C4-2B (cell line): ENCODE data around the gene ELMO3.

Source experiments
- H3K27ac ChIP-seq: fragments of 450-650 bp; 2 replicates; pipeline ENCODE4 v1.5.1; 2017
- CTCF ChIP-seq: fragments of 450-650 bp; conservative IDR thresholded peaks from 2 replicates; pipeline ENCODE4 v1.5.1; 2017; ENCODE audit warnings: mild to moderate bottlenecking
- ZFX ChIP-seq: fragments of 450-650 bp; IDR thresholded peaks from 2 replicates; pipeline ENCODE4 v1.6.1; 2017

ELMO3 gene

GRCh38 chr16:67179421-67180080 lies 19.4 kb upstream of the ELMO3 start:
- H3K27ac ChIP-seq: peak overlapping the region; percentile 83
- TF ChIP-seq ZFX (no peak), CTCF (peak; percentile 45)

GRCh38 chr16:67180166-67180565 lies 18.8 kb upstream of the ELMO3 start:
- no peak overlapping the region; the same call in 1 of the 2 replicates for H3K27ac ChIP-seq
- no peak for TF ChIP-seq CTCF
- TF ChIP-seq ZFX: no peak

- TF ChIP-seq CTCF: no peak
- TF ChIP-seq ZFX: no peak
- no peak overlapping the region for H3K27ac ChIP-seq
These were observed 17.6 kb upstream of the ELMO3 start for GRCh38 chr16:67181346-67181745.

GRCh38 chr16:67182288-67182687 lies 16.6 kb upstream of the ELMO3 start:
- TF ChIP-seq CTCF (no peak), ZFX (no peak)

GRCh38 chr16:67183284-67183626 lies 15.7 kb upstream of the ELMO3 start:
- peak overlapping the region; percentile 91 for H3K27ac ChIP-seq
- no peak for TF ChIP-seq CTCF
- 0 out of 2 replicates have a peak, but pooled peaks have one; percentile 24 for TF ChIP-seq ZFX

More at GRCh38 chr16:67182288-67182687, 16.6 kb upstream of the ELMO3 start:
- no peak overlapping the region for H3K27ac ChIP-seq

- H3K27ac ChIP-seq: peak within 1 kb of the TSS; percentile 91
- TF ChIP-seq ZFX (0 out of 2 replicates have a peak, but pooled peaks have one; percentile 11), CTCF (no peak)
These were observed 15.1 kb upstream of the ELMO3 start, which contains the start of gene MATCAP1 for GRCh38 chr16:67183627-67184452. TSS of gene MATCAP1 (minus strand) at chr16:67183963. CDS start at chr16:67180610, 3,353 bp downstream.

- no peak for TF ChIP-seq ZFX
- TF ChIP-seq CTCF: no peak
These were observed 14.4 kb upstream of the ELMO3 start for GRCh38 chr16:67184453-67184994.

More at GRCh38 chr16:67184453-67184994, 14.4 kb upstream of the ELMO3 start:
- peak overlapping the region; percentile 91 for H3K27ac ChIP-seq
